K562 (cell line): ENCODE results near the gene RCE1. TPM values are rescaled to one million over a fixed set of nuclear protein-coding genes. Genes with fewer than 3 reads are reported as not detected.
A peak's percentile ranks its signal among the peaks of the same experiment; 100 is the strongest.

ENCODE experiments used
- ATAC-seq: fragments of 200-7000 bp; cut with Tn5 transposase; 3 replicates; pipeline ENCODE4 v1.9.1; 2020; ENCODE audit warnings: moderate library complexity
- BruUV-seq: library from RNA; stranded (reverse); fragments of 400-500 nt; replicated peaks from 2 replicates; lab custom pipeline; 2021; lab: Mats Ljungman, UMichigan
- CTCF ChIA-PET: fragments of 300-600 bp; formaldehyde crosslinking; extraction: SDS; loops from one replicate; lab custom pipeline; 2021; ENCODE audit warnings: low intra/inter-chr PET ratio; lab: Yijun Ruan, JAX
- POLR2A ChIA-PET: fragments of 300-600, 350-650 bp; sonication (Branson Sonifier 250); formaldehyde crosslinking; extraction: SDS; loops from one replicate; lab custom pipeline; 2021; ENCODE audit warnings: antibody characterized with exemption, inconsistent platforms; lab: Yijun Ruan, JAX
- DNase-seq, 4 experiments: peaks; one replicate each; pipeline versions ENCODE4 v3.0.0 to v3.0.0-alpha.2; 2011 to 2018; ENCODE audit warnings: low spot score in 3 of 4, mixed read lengths in 3 of 4; ENCODE audit errors: extremely low read depth in 1 of 4
- FAIRE-seq: peaks from 2 replicates; lab custom pipeline; 2011; peaks lifted over from hg19 to GRCh38; lab: Jason Lieb, UNC
- H2AFZ ChIP-seq: 2 replicates; pipeline ENCODE4 v1.6.0; 2011; ENCODE audit warnings: low read depth, low read length, control low read depth, inconsistent platforms
- H3K27ac ChIP-seq: fragments of 200-600 bp; 3 replicates; pipeline ENCODE4 v1.8.0; 2011; ENCODE audit warnings: low read depth, mild to moderate bottlenecking, control low read depth, inconsistent platforms, low read length, moderate library complexity, mixed read lengths; ENCODE audit errors: extremely low read depth
- H3K27me3 ChIP-seq, 2 experiments: fragments of 300-600 bp in 1 of 2; 2 replicates in 1 of 2; 3 replicates in 1 of 2; pipeline versions ENCODE4 v1.6.0 to v1.8.0; 2011; ENCODE audit warnings: inconsistent platforms in 2 of 2, low read length in 2 of 2, mild to moderate bottlenecking in 1 of 2, mixed read lengths in 1 of 2, moderate library complexity in 1 of 2; ENCODE audit not compliant: control insufficient read depth in 2 of 2, insufficient read depth in 2 of 2
- H3K36me3 ChIP-seq: fragments of 300-600 bp; 3 replicates; pipeline ENCODE4 v1.8.0; 2011; ENCODE audit warnings: mild to moderate bottlenecking, low read length, inconsistent platforms; ENCODE audit not compliant: control insufficient read depth, insufficient read depth
- H3K4me1 ChIP-seq, 2 experiments: fragments of 200-600 bp in 1 of 2; replicated peaks in 1 of 2; 2 replicates in 1 of 2; 3 replicates in 1 of 2; pipeline versions ENCODE4 v1.5.1 to v1.8.0; 2011; ENCODE audit warnings: inconsistent platforms in 2 of 2, low read length in 2 of 2, mild to moderate bottlenecking in 1 of 2, mixed read lengths in 1 of 2, moderate library complexity in 1 of 2; ENCODE audit not compliant: control insufficient read depth in 2 of 2, insufficient read depth in 2 of 2
- H3K4me2 ChIP-seq: 2 replicates; pipeline ENCODE4 v1.6.1; 2011; ENCODE audit warnings: low read length, control low read depth, inconsistent platforms, mixed read lengths; ENCODE audit not compliant: insufficient read depth
- H3K4me3 ChIP-seq: fragments of 200-600 bp; sonication (generic), shearing (Covaris generic); 2 replicates; pipeline ENCODE4 v1.5.1; 2016; ENCODE audit warnings: control low read depth, inconsistent platforms
- H3K79me2 ChIP-seq: fragments of 200-600 bp; 3 replicates; pipeline ENCODE4 v1.8.0; 2011; ENCODE audit warnings: low read length, inconsistent platforms; ENCODE audit not compliant: control insufficient read depth, insufficient read depth
- H3K9ac ChIP-seq, 2 experiments: 2 replicates each; pipeline versions ENCODE4 v1.6.0 to v1.6.1; 2011; ENCODE audit warnings: low read depth in 2 of 2, low read length in 2 of 2, control low read depth in 1 of 2, inconsistent platforms in 1 of 2, mild to moderate bottlenecking in 1 of 2, mixed read lengths in 1 of 2; ENCODE audit not compliant: insufficient read depth in 1 of 2
- H3K9me1 ChIP-seq: one replicate; pipeline ENCODE4 v1.6.0; 2011; ENCODE audit warnings: inconsistent platforms, mild to moderate bottlenecking, low read length, moderate library complexity; ENCODE audit not compliant: control insufficient read depth, insufficient read depth
- H3K9me3 ChIP-seq: replicated peaks from 2 replicates; pipeline ENCODE4 v1.5.1; 2011; ENCODE audit warnings: low read depth, low read length, inconsistent platforms; ENCODE audit not compliant: control insufficient read depth, insufficient read depth
- H4K20me1 ChIP-seq: replicated peaks from 2 replicates; pipeline ENCODE4 v1.6.1; 2011; ENCODE audit warnings: low read length, inconsistent platforms, mixed read lengths; ENCODE audit not compliant: control insufficient read depth, insufficient read depth
- HDAC2 ChIP-seq: fragments of 450-650 bp; IDR thresholded peaks from 2 replicates; pipeline ENCODE4 v1.6.1; 2016; ENCODE audit warnings: mild to moderate bottlenecking
- POLR2G ChIP-seq: fragments of 200-400 bp; formaldehyde crosslinking; IDR thresholded peaks from 2 replicates; pipeline ENCODE4 v1.6.1; 2017; ENCODE audit warnings: low read depth, mild to moderate bottlenecking, antibody characterized with exemption, low read length, moderate library complexity
- RBFOX2 ChIP-seq: fragments of 200-400 bp; formaldehyde crosslinking; IDR thresholded peaks from 2 replicates; pipeline ENCODE4 v1.6.1; 2017; ENCODE audit warnings: low read depth, mild to moderate bottlenecking, low read length, moderate library complexity
- ZNF764 ChIP-seq: fragments of 250-450 bp; sonication (Bioruptor Pico); IDR thresholded peaks from 2 replicates; pipeline ENCODE4 v1.4.0; 2020; ENCODE audit warnings: low read depth, mild to moderate bottlenecking, moderate library complexity
- WGBS: fragments of 100-300 bp; shearing (Covaris generic); methylation state at CpG from one replicate; pipeline ENCODE4 v1.1.6; 2016; ENCODE audit warnings: low coverage, mixed read lengths; ENCODE audit not compliant: insufficient coverage; ENCODE audit errors: missing lambda C conversion rate; 5-methylcytosine and 5-hydroxymethylcytosine counted together
- in situ Hi-C: fragments of 300-500 bp; cut with MboI; formaldehyde crosslinking; loops from 4 replicates; pipeline ENCODE4 v1.15.0; 2018; ENCODE audit warnings: inconsistent platforms, mixed read lengths
- intact Hi-C: fragments of 100-400 bp; cut with micrococcal nuclease; formaldehyde crosslinking; loops from 2 replicates; pipeline ENCODE4 v1.14.2; 2022
- polyA plus RNA-seq, 8 experiments: library from polyadenylated mRNA; depleted of rRNA in 4 of 8; stranded (reverse) in 5 of 8; unstranded in 3 of 8; fragments of >200 nt; fragmentation: Nextera tagmentation in 2 of 8; fragmentation: Illumina TruSeq in 1 of 8; extraction: Ambion mirVana in 2 of 8; extraction: Trizol in 1 of 8; gene quantifications; 2 replicates each; pipeline versions ENCODE4 v1.2.1 to v1.2.3, GENCODE V29; 2011 to 2014; ENCODE audit warnings: inconsistent platforms in 1 of 8, missing spikeins in 1 of 8
- total RNA-seq, 7 experiments: library from RNA; depleted of rRNA in 6 of 7; stranded (reverse); fragments of >200 nt in 6 of 7; fragmentation: Illumina TruSeq in 2 of 7; extraction: Trizol in 2 of 7; gene quantifications; 2 replicates each; pipeline versions ENCODE4 v1.2.1 to v1.2.3, GENCODE V29; 2011 to 2021; ENCODE audit warnings: low replicate concordance in 1 of 7

RCE1 gene
- total and polyA plus RNA-seq, 9 of the 15 experiments (the other 6 are each of a cell fraction or from before 2014, with no cell fraction given) = 0.75 to 41.5 (median 15.1) TPM

GRCh38 chr11:66845143-66845875, 2.1 kb downstream of the RCE1 start:
- H3K36me3 ChIP-seq = peaks cover 60% of the 10 kb centered on the region; the same call in 2 of the 3 replicates
- ATAC-seq (no peak), FAIRE-seq (no peak), DNase-seq (no peak)
- peak overlapping the region in 1 of 2 experiments; percentile 49; a peak in 1 of 4 replicates for H3K9ac ChIP-seq
- BruUV-seq = no TSS peak
- TF ChIP-seq RBFOX2 (peak; percentile 58), HDAC2 (no peak)
- in situ Hi-C loops = no loop called here
- H3K27me3 ChIP-seq = no peaks in the 10 kb centered on the region
- POLR2A ChIA-PET = interaction anchor here (0.6 to 5.3 kb wide), 6 partner anchors 9 to 424 kb away, joined by 3 to 58 read pairs (median 6); no protein-coding TSS in a partner anchor
- 88% methylated on average over 13 of the region's 15 CpGs for WGBS
- no peak overlapping the region for H3K4me3 ChIP-seq
- H3K4me2 ChIP-seq = no peak overlapping the region
- no peak overlapping the region for H2AFZ ChIP-seq
- H3K9me1 ChIP-seq = no peaks in the 10 kb centered on the region
- H3K79me2 ChIP-seq = peaks cover 48% of the 10 kb centered on the region
- CTCF ChIA-PET = interaction anchor here (0.6 kb wide), 1 partner anchor 463 kb away, joined by 3 read pairs; no protein-coding TSS in a partner anchor
- intact Hi-C loops = no loop called here
- H3K4me1 ChIP-seq = peaks cover 29 to 47% of the 10 kb centered on the region in 2 experiments
- no peaks in the 10 kb centered on the region for H4K20me1 ChIP-seq
- H3K27ac ChIP-seq = no peak overlapping the region
- H3K9me3 ChIP-seq = no peaks in the 10 kb centered on the region

GRCh38 chr11:66845876-66846212, 2.6 kb downstream of the RCE1 start:
- no peak overlapping the region for H3K4me3 ChIP-seq
- ChIA-PET CTCF (interaction anchor here (0.6 kb wide), 1 partner anchor 463 kb away, joined by 3 read pairs; no protein-coding TSS in a partner anchor), POLR2A (interaction anchor here (0.7 to 5.3 kb wide), 5 partner anchors 8 to 424 kb away, joined by 3 to 58 read pairs (median 6); no protein-coding TSS in a partner anchor)
- no peak overlapping the region for H3K4me2 ChIP-seq
- peaks cover 45% of the 10 kb centered on the region for H3K79me2 ChIP-seq
- BruUV-seq = no TSS peak
- in situ Hi-C loops (no loop called here), intact Hi-C loops (no loop called here)
- no peak for ATAC-seq
- no peaks in the 10 kb centered on the region for H3K9me3 ChIP-seq
- peaks cover 23 to 47% of the 10 kb centered on the region in 2 experiments for H3K4me1 ChIP-seq
- H3K9me1 ChIP-seq = no peaks in the 10 kb centered on the region
- no peak for TF ChIP-seq ZNF764
- peak; percentile 68 for TF ChIP-seq POLR2G
- no peak for DNase-seq
- no peaks in the 10 kb centered on the region for H4K20me1 ChIP-seq
- 0 out of 4 replicates have a peak overlapping the region, but pooled peaks of 1 of the 2 experiments have one; percentile 2 for H3K9ac ChIP-seq
- FAIRE-seq = no peak
- WGBS = 84% methylated on average over 8 of the region's 9 CpGs
- peaks cover 60% of the 10 kb centered on the region; the same call in 2 of the 3 replicates for H3K36me3 ChIP-seq
- H3K27me3 ChIP-seq = no peaks in the 10 kb centered on the region
- H3K27ac ChIP-seq = no peak overlapping the region
- H2AFZ ChIP-seq = no peak overlapping the region
